ENCODE data around the gene CLPTM1L. TPM values are rescaled to one million over a fixed set of nuclear protein-coding genes. Genes with fewer than 3 reads are reported as not detected.

CLPTM1L gene
- total and polyA plus RNA-seq, 9 of the 15 experiments (the other 6 are each of a cell fraction or from before 2014, with no cell fraction given), result 3.5 to 217 (median 177) TPM

DNA sequence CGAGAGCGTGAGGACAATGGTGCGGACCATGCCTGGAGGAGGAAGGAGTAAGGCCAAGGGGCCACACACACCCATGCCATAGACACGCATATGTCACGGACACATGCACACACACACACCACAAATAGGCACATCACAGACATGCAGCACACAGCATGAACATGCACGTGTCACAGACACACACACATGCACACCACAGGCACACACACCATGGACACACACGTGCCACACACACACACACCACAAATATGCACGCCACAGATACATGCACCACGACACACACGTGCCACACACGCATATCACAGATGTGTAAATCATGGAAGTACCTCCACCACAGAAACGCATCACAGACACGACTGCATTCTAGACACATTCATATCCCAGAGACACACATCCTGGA, 66.7 kb downstream of the CLPTM1L start (continued):
- TF ChIP-seq MGA (IDR thresholded peaks at IDR 0.05) (no peak), ZNF12 (CRISPR knock-in tag; IDR thresholded peaks at IDR 0.05) (no peak), ZC3H4 (CRISPR knock-in tag; IDR thresholded peaks at IDR 0.05; ENCODE audit: borderline replicate concordance) (0 out of 2 replicates have a peak, but pooled peaks have one; percentile 34), HOXB6 (CRISPR knock-in tag; IDR thresholded peaks at IDR 0.05; ENCODE audit: borderline replicate concordance) (no peak), NFIC (IDR thresholded peaks at IDR 0.05) (no peak), MAX (CRISPR knock-in tag; IDR thresholded peaks at IDR 0.05) (peak; percentile 52; the same call in 1 of the 2 replicates), SAFB (IDR thresholded peaks at IDR 0.05; ENCODE audit: borderline replicate concordance, low read depth, low read length) (no peak)
- TF ChIP-seq, protein P1, sequence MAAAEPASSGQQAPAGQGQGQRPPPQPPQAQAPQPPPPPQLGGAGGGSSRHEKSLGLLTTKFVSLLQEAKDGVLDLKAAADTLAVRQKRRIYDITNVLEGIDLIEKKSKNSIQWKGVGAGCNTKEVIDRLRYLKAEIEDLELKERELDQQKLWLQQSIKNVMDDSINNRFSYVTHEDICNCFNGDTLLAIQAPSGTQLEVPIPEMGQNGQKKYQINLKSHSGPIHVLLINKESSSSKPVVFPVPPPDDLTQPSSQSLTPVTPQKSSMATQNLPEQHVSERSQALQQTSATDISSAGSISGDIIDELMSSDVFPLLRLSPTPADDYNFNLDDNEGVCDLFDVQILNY (CRISPR knock-in tag; IDR thresholded peaks at IDR 0.05), result no peak

Measured in K562 (cell line).